Panc1 (cell line): ENCODE results near the gene LILRB1. TPM values are rescaled to one million over a fixed set of nuclear protein-coding genes. Genes with fewer than 3 reads are reported as not detected.

Experiments used
- ATAC-seq: fragments of 200-7000 bp; cut with Tn5 transposase; 2 replicates; pipeline ENCODE4 v1.9.1; 2020; ENCODE audit warnings: mild to moderate bottlenecking, moderate library complexity
- BruUV-seq: library from RNA; stranded (reverse); fragments of 400-500 nt; replicated peaks from 2 replicates; lab custom pipeline; 2021; lab: Mats Ljungman, UMichigan
- CTCF ChIA-PET: fragments of 300-600 bp; sonication (Branson Sonifier 250); formaldehyde crosslinking; loops from one replicate; lab custom pipeline; 2022; ENCODE audit warnings: antibody characterized with exemption; lab: Charles Lee
- POLR2A ChIA-PET: fragments of 300-600 bp; sonication (Branson Sonifier 250); formaldehyde crosslinking; loops from one replicate; lab custom pipeline; 2022; ENCODE audit warnings: antibody characterized with exemption; lab: Charles Lee
- DNase-seq: peaks from one replicate; pipeline ENCODE4 v3.0.0-alpha.2; 2010; ENCODE audit warnings: low read depth, low spot score
- H3K27ac ChIP-seq: 2 replicates; pipeline ENCODE4 v1.5.1; 2011; ENCODE audit warnings: mild to moderate bottlenecking, low read length, inconsistent platforms
- H3K27me3 ChIP-seq: fragments of 200-500 bp; sonication (Bioruptor generic); 2 replicates; pipeline ENCODE4 v1.6.0; 2014; ENCODE audit warnings: low read length, inconsistent platforms; ENCODE audit not compliant: control insufficient read depth, insufficient read depth
- H3K36me3 ChIP-seq: fragments of 200-500 bp; sonication (Bioruptor generic); 2 replicates; pipeline ENCODE4 v1.5.1; 2014; ENCODE audit warnings: inconsistent platforms, mild to moderate bottlenecking, low read length, moderate library complexity; ENCODE audit not compliant: control insufficient read depth, insufficient read depth
- H3K4me1 ChIP-seq: 2 replicates; pipeline ENCODE4 v1.5.1; 2011; ENCODE audit warnings: inconsistent platforms, mild to moderate bottlenecking, low read length, moderate library complexity; ENCODE audit not compliant: control insufficient read depth, insufficient read depth
- H3K4me3 ChIP-seq, 2 experiments: 2 replicates each; pipeline ENCODE4 v1.5.1; 2011 to 2012; ENCODE audit warnings: low read depth in 2 of 2, low read length in 2 of 2, mild to moderate bottlenecking in 2 of 2, inconsistent platforms in 1 of 2, moderate library complexity in 1 of 2
- H3K9me3 ChIP-seq: fragments of 200-500 bp; sonication (Bioruptor generic); 2 replicates; pipeline ENCODE4 v1.5.1; 2014; ENCODE audit warnings: low read depth, mild to moderate bottlenecking, inconsistent platforms, low read length, moderate library complexity; ENCODE audit not compliant: control insufficient read depth, insufficient read depth
- POLR2AphosphoS5 ChIP-seq: IDR thresholded peaks from 2 replicates; pipeline ENCODE4 v1.6.1; 2012; ENCODE audit warnings: mild to moderate bottlenecking, low read depth, low read length, moderate library complexity
- REST ChIP-seq, 2 experiments: IDR thresholded peaks; 2 replicates each; pipeline ENCODE4 v1.6.1; 2011 to 2012; ENCODE audit warnings: low read depth in 2 of 2, control low read depth in 1 of 2, low read length in 1 of 2, mild to moderate bottlenecking in 1 of 2, moderate library complexity in 1 of 2; ENCODE audit not compliant: insufficient read depth in 1 of 2
- SIN3A ChIP-seq: IDR thresholded peaks from 2 replicates; pipeline ENCODE4 v1.6.1; 2012; ENCODE audit warnings: low read depth, mild to moderate bottlenecking, low read length, moderate library complexity, borderline replicate concordance; ENCODE audit not compliant: insufficient read depth
- TCF7L2 ChIP-seq: IDR thresholded peaks from 2 replicates; pipeline ENCODE4 v1.6.1; 2011; ENCODE audit warnings: mild to moderate bottlenecking, low read depth, low read length, inconsistent platforms
- in situ Hi-C: cut with HindIII; loops from 2 replicates; pipeline ENCODE4 v1.10.0; 2016; ENCODE audit warnings: low sequenced_read_pairs, low pct_unique_long_range_greater_than_20kb
- intact Hi-C: fragments of 100-400 bp; cut with micrococcal nuclease; formaldehyde crosslinking; loops from one replicate; pipeline ENCODE4 v1.10.0; 2022; ENCODE audit not compliant: unreplicated experiment
- total RNA-seq: library from RNA; stranded (reverse); gene quantifications from one replicate; pipeline ENCODE4 v1.2.1, GENCODE V29; 2021; ENCODE audit not compliant: unreplicated experiment
- TF ChIP-seq, protein P1 (sequence below): fragments of 450-650 bp; IDR thresholded peaks from 2 replicates; pipeline ENCODE4 v1.5.1; 2017; ENCODE audit warnings: mild to moderate bottlenecking

The LILRB1 gene
- total RNA-seq, 1 experiment from 2014 or later, result 0.08 TPM

GRCh38 chr19:54616821-54617560 is 13.3 kb upstream of the LILRB1 start:
- Histone ChIP-seq H3K9me3 (no peaks in the 10 kb centered on the region), H3K36me3 (no peaks in the 10 kb centered on the region), H3K4me3 (no peak overlapping the region), H3K27ac (no peak overlapping the region), H3K4me1 (no peaks in the 10 kb centered on the region), H3K27me3 (0 out of 2 replicates have a peak, but pooled peaks cover 2% of the 10 kb centered on the region)
- in situ Hi-C loops (no loop called here), intact Hi-C loops (no loop called here)
- ChIA-PET CTCF (no interaction called here), POLR2A (no interaction called here)
- no peak for DNase-seq
- TF ChIP-seq POLR2AphosphoS5, result no peak
- no peak for TF ChIP-seq REST (IDR thresholded peaks at IDR 0.05; ENCODE audit: insufficient read depth in 1 of 2, low read depth in 2 of 2, low read length in 1 of 2)
- TF ChIP-seq, protein P1, sequence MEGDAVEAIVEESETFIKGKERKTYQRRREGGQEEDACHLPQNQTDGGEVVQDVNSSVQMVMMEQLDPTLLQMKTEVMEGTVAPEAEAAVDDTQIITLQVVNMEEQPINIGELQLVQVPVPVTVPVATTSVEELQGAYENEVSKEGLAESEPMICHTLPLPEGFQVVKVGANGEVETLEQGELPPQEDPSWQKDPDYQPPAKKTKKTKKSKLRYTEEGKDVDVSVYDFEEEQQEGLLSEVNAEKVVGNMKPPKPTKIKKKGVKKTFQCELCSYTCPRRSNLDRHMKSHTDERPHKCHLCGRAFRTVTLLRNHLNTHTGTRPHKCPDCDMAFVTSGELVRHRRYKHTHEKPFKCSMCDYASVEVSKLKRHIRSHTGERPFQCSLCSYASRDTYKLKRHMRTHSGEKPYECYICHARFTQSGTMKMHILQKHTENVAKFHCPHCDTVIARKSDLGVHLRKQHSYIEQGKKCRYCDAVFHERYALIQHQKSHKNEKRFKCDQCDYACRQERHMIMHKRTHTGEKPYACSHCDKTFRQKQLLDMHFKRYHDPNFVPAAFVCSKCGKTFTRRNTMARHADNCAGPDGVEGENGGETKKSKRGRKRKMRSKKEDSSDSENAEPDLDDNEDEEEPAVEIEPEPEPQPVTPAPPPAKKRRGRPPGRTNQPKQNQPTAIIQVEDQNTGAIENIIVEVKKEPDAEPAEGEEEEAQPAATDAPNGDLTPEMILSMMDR, result no peak
- BruUV-seq, result no TSS peak
- ATAC-seq, result no peak

- POLR2A ChIA-PET, result no interaction called here
- DNase-seq, result no peak
- Histone ChIP-seq H3K4me3 (no peak overlapping the region), H3K27ac (no peak overlapping the region), H3K27me3 (0 out of 2 replicates have a peak, but pooled peaks cover 2% of the 10 kb centered on the region), H3K9me3 (no peaks in the 10 kb centered on the region), H3K36me3 (no peaks in the 10 kb centered on the region), H3K4me1 (no peaks in the 10 kb centered on the region)
- no peak for ATAC-seq
- BruUV-seq, result no TSS peak
- TF ChIP-seq TCF7L2 (no peak), SIN3A (no peak), REST (IDR thresholded peaks at IDR 0.05; ENCODE audit: insufficient read depth in 1 of 2, low read depth in 2 of 2, low read length in 1 of 2) (no peak), POLR2AphosphoS5 (no peak)
- TF ChIP-seq, protein P1, result no peak
- CTCF ChIA-PET, result interaction anchor here (0.6 kb wide), 1 partner anchor 31 kb away, joined by 3 read pairs; no protein-coding TSS in a partner anchor
- intact Hi-C loops, result no loop called here
- in situ Hi-C loops, result no loop called here
Measured at GRCh38 chr19:54620464-54620863, 9.8 kb upstream of the LILRB1 start.
